ENCODE measurements around the gene MUC21.

GRCh38 chr6:31016659-31017299 lies 33.3 kb downstream of the MUC21 start:
- TF ChIP-seq POLR2A (IDR thresholded peaks at IDR 0.05; ENCODE audit: low read depth, low read length) (no peak), CTCF (IDR thresholded peaks at IDR 0.05; ENCODE audit: extremely low read depth in 1 of 2, insufficient read depth in 1 of 2, low read depth in 1 of 2, low read length in 2 of 2) (no peak), POLR2AphosphoS5 (IDR thresholded peaks at IDR 0.05; ENCODE audit: insufficient read depth, low read depth, low read length) (no peak)

All from endothelial cell of umbilical vein (primary cell).